HG03045 (cell line): ENCODE measurements around the gene KCNIP3.

Experiments
- ATAC-seq: cut with Tn5 transposase; IDR thresholded peaks from one replicate; pipeline ENCODE4 v1.9.1; 2021; ENCODE audit warnings: mild to moderate bottlenecking, moderate library complexity; ENCODE audit not compliant: unreplicated experiment

Gene KCNIP3

GRCh38 chr2:95312543-95313201, 15.5 kb downstream of the KCNIP3 start:
- ATAC-seq = no peak

- ATAC-seq = no peak
Observed at GRCh38 chr2:95313296-95314131, 16.4 kb downstream of the KCNIP3 start.

GRCh38 chr2:95314598-95314963, 17.4 kb downstream of the KCNIP3 start:
- ATAC-seq = no peak

GRCh38 chr2:95314964-95315611, 17.9 kb downstream of the KCNIP3 start:
- ATAC-seq = no peak

- ATAC-seq = no peak
Observed at GRCh38 chr2:95315801-95316411, 18.8 kb downstream of the KCNIP3 start.

- ATAC-seq = no peak
Observed at GRCh38 chr2:95316466-95317122, 19.4 kb downstream of the KCNIP3 start.

- no peak for ATAC-seq
Observed at GRCh38 chr2:95317123-95317500, 20.0 kb downstream of the KCNIP3 start.

GRCh38 chr2:95317665-95318425, 20.7 kb downstream of the KCNIP3 start:
- no peak for ATAC-seq

GRCh38 chr2:95318431-95319220, 21.5 kb downstream of the KCNIP3 start:
- ATAC-seq = no peak

- ATAC-seq = no peak
Observed at GRCh38 chr2:95319481-95320343, 22.6 kb downstream of the KCNIP3 start.

- ATAC-seq = no peak
Observed at GRCh38 chr2:95320344-95320712, 23.2 kb downstream of the KCNIP3 start.

- no peak for ATAC-seq
Observed at GRCh38 chr2:95320986-95321767, 24.0 kb downstream of the KCNIP3 start.

GRCh38 chr2:95323347-95324155, 26.4 kb downstream of the KCNIP3 start:
- no peak for ATAC-seq

GRCh38 chr2:95325026-95325425, 27.9 kb downstream of the KCNIP3 start:
- no peak for ATAC-seq

GRCh38 chr2:95325590-95326432, 28.7 kb downstream of the KCNIP3 start:
- no peak for ATAC-seq
